SK-N-SH treated with all-trans-retinoic acid at 6 μM for 48 hours (cell line): ENCODE data around the gene C12orf60.

Source experiments
- ATAC-seq: fragments of 200-7000 bp; cut with Tn5 transposase; 3 replicates; pipeline ENCODE4 v1.9.1; 2020; ENCODE audit warnings: mild to moderate bottlenecking, moderate library complexity
- ARNTL ChIP-seq: fragments of 450-650 bp; formaldehyde crosslinking; IDR thresholded peaks from 2 replicates; pipeline ENCODE4 v1.5.0; 2020; ENCODE audit warnings: low read depth, mild to moderate bottlenecking, moderate library complexity, borderline replicate concordance
- BACH2 ChIP-seq: fragments of 250-450 bp; sonication (Bioruptor Pico); IDR thresholded peaks from 2 replicates; pipeline ENCODE4 v1.9.0; 2021; ENCODE audit warnings: mild to moderate bottlenecking, borderline replicate concordance
- CREB5 ChIP-seq: fragments of 250-450 bp; sonication (Bioruptor Pico); IDR thresholded peaks from 2 replicates; pipeline ENCODE4 v1.5.1; 2020; ENCODE audit warnings: low read depth, mild to moderate bottlenecking, moderate library complexity
- GLIS3 ChIP-seq: fragments of 250-450 bp; sonication (Bioruptor Pico); IDR thresholded peaks from 2 replicates; pipeline ENCODE4 v1.5.0; 2020; ENCODE audit warnings: mild to moderate bottlenecking, moderate library complexity
- ISL1 ChIP-seq: fragments of 250-450 bp; sonication (Bioruptor Pico); IDR thresholded peaks from 2 replicates; pipeline ENCODE4 v2.1.2; 2022; ENCODE audit warnings: mild to moderate bottlenecking, moderate library complexity
- OSR1 ChIP-seq: fragments of 250-450 bp; sonication (Bioruptor Pico); IDR thresholded peaks from 2 replicates; pipeline ENCODE4 v1.8.0; 2022; ENCODE audit warnings: moderate library complexity, mild to moderate bottlenecking, inconsistent platforms
- PPARA ChIP-seq: fragments of 250-450 bp; sonication (Bioruptor Pico); IDR thresholded peaks from 2 replicates; pipeline ENCODE4 v1.5.0; 2020; ENCODE audit warnings: mild to moderate bottlenecking, borderline replicate concordance
- SNAI2 ChIP-seq: fragments of 250-450 bp; sonication (Bioruptor Pico); IDR thresholded peaks from 2 replicates; pipeline ENCODE4 v1.5.0; 2020; ENCODE audit warnings: mild to moderate bottlenecking, moderate library complexity
- TCF4 ChIP-seq: fragments of 250-450 bp; sonication (Bioruptor Pico); IDR thresholded peaks from 2 replicates; pipeline ENCODE4 v1.8.0; 2021; ENCODE audit warnings: mild to moderate bottlenecking, moderate library complexity, borderline replicate concordance
- TOX ChIP-seq: fragments of 250-450 bp; sonication (Bioruptor Pico); IDR thresholded peaks from 2 replicates; pipeline ENCODE4 v1.8.0; 2021; ENCODE audit warnings: mild to moderate bottlenecking, moderate library complexity, borderline replicate concordance
- TSHZ2 ChIP-seq: fragments of 250-450 bp; sonication (Bioruptor Pico); IDR thresholded peaks from 2 replicates; pipeline ENCODE4 v1.5.0; 2020; ENCODE audit warnings: mild to moderate bottlenecking, moderate library complexity
- ZC3H10 ChIP-seq: fragments of 250-450 bp; sonication (Bioruptor Pico); IDR thresholded peaks from 2 replicates; pipeline ENCODE4 v1.5.1; 2021; ENCODE audit warnings: mild to moderate bottlenecking, moderate library complexity
- ZFP3 ChIP-seq: fragments of 250-450 bp; sonication (Bioruptor Pico); IDR thresholded peaks from 2 replicates; pipeline ENCODE4 v1.5.0; 2020; ENCODE audit warnings: mild to moderate bottlenecking, moderate library complexity
- ZFP30 ChIP-seq: fragments of 450-650 bp; formaldehyde crosslinking; IDR thresholded peaks from 2 replicates; pipeline ENCODE4 v1.5.0; 2022; ENCODE audit warnings: mild to moderate bottlenecking, moderate library complexity
- ZNF565 ChIP-seq: fragments of 450-650 bp; formaldehyde crosslinking; conservative IDR thresholded peaks from 2 replicates; pipeline ENCODE4 v1.5.0; 2020; ENCODE audit warnings: low read depth, mild to moderate bottlenecking, moderate library complexity
- ZNF70 ChIP-seq: fragments of 450-650 bp; formaldehyde crosslinking; IDR thresholded peaks from 2 replicates; pipeline ENCODE4 v1.5.0; 2020; ENCODE audit warnings: mild to moderate bottlenecking, moderate library complexity
- TF ChIP-seq, protein P1 (sequence below): fragments of 250-450 bp; sonication (Bioruptor Pico); IDR thresholded peaks from 2 replicates; pipeline ENCODE4 v1.5.1; 2021; ENCODE audit warnings: mild to moderate bottlenecking, moderate library complexity
- TF ChIP-seq, protein P2 (sequence below): fragments of 250-450 bp; sonication (Bioruptor Pico); IDR thresholded peaks from 2 replicates; pipeline ENCODE4 v1.8.0; 2021; ENCODE audit warnings: low read depth, mild to moderate bottlenecking, moderate library complexity, borderline replicate concordance
- TF ChIP-seq, protein P3 (sequence below): fragments of 250-450 bp; sonication (Bioruptor Pico); IDR thresholded peaks from 2 replicates; pipeline ENCODE4 v1.8.0; 2020; ENCODE audit warnings: mild to moderate bottlenecking, moderate library complexity, borderline replicate concordance

Gene C12orf60

DNA sequence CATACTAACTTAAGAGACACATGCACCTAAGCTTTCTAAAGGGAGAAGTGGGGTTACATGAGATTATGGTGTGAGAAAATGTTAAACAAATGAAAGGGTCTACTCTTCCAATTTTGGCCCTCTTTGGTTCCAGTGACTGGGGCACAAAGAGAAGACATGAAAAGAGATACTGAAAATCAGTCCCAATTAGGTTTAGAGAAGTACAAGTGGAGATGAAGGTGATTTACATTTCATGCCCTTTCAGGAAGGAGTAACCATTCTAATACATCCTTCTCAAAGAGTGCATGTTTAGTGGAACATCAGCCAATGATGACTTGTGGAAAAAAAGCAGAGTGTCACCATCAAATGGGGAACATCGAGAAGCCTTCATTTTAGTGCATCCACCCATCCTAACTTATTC, 67.8 kb downstream of the C12orf60 start:
- no peak for ATAC-seq
- TF ChIP-seq TCF4 (CRISPR knock-in tag) (no peak), ZFP30 (CRISPR knock-in tag) (no peak), SNAI2 (CRISPR knock-in tag) (no peak), GLIS3 (no peak), ARNTL (CRISPR knock-in tag) (no peak)

- no peak for ATAC-seq
- TF ChIP-seq PPARA (CRISPR knock-in tag) (no peak), TSHZ2 (CRISPR knock-in tag) (no peak), ZC3H10 (CRISPR knock-in tag) (no peak), CREB5 (CRISPR knock-in tag) (no peak), TCF4 (CRISPR knock-in tag) (no peak), ZNF70 (no peak), BACH2 (no peak)
- TF ChIP-seq, protein P1, sequence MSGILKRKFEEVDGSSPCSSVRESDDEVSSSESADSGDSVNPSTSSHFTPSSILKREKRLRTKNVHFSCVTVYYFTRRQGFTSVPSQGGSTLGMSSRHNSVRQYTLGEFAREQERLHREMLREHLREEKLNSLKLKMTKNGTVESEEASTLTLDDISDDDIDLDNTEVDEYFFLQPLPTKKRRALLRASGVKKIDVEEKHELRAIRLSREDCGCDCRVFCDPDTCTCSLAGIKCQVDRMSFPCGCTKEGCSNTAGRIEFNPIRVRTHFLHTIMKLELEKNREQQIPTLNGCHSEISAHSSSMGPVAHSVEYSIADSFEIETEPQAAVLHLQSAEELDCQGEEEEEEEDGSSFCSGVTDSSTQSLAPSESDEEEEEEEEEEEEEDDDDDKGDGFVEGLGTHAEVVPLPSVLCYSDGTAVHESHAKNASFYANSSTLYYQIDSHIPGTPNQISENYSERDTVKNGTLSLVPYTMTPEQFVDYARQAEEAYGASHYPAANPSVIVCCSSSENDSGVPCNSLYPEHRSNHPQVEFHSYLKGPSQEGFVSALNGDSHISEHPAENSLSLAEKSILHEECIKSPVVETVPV (CRISPR knock-in tag) = no peak
- TF ChIP-seq, protein P2, sequence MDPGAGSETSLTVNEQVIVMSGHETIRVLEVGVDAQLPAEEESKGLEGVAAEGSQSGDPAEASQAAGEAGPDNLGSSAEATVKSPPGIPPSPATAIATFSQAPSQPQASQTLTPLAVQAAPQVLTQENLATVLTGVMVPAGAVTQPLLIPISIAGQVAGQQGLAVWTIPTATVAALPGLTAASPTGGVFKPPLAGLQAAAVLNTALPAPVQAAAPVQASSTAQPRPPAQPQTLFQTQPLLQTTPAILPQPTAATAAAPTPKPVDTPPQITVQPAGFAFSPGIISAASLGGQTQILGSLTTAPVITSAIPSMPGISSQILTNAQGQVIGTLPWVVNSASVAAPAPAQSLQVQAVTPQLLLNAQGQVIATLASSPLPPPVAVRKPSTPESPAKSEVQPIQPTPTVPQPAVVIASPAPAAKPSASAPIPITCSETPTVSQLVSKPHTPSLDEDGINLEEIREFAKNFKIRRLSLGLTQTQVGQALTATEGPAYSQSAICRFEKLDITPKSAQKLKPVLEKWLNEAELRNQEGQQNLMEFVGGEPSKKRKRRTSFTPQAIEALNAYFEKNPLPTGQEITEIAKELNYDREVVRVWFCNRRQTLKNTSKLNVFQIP (CRISPR knock-in tag) = no peak
These were observed 68.4 kb downstream of the C12orf60 start for GRCh38 chr12:14871886-14872285.

DNA sequence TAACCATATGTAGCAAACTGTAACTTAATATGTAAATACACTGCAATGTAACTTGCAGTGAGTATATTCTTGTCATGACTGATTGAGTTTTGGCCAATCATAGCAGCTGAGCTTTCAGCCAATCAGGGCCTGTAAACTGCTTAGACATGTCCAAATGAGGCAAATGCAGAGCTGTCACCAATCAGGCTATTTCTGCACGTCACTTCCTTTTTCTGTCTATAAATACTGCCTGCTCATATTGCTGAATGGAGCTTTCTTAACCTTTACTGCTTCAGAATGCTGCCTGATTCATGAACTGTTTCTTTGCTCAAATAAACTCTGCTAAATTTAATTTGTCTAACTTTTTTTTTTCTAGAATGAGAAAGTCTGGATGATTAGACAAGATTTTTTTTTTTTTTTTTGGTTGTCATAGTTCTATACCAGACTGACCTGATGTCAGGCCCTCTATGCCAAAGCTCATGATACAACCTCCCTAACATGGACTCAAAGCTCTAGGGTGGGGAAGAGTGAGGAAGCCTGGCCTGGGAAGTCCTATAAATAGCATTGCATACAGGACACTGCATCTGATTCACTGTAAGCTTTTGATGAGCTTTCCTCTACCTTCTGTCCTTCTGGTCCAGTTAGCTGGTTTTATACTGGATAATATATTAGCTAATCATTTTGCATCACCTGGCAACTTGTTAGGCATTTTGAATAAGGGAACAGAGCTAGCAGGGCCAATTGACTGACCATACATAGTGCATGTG, 70.1 kb downstream of the C12orf60 start:
- ATAC-seq = no peak
- TF ChIP-seq BACH2 (no peak), GLIS3 (no peak), PPARA (CRISPR knock-in tag) (no peak), OSR1 (CRISPR knock-in tag) (no peak), ZNF70 (no peak), TCF4 (CRISPR knock-in tag) (no peak), ZFP30 (CRISPR knock-in tag) (no peak), TOX (CRISPR knock-in tag) (no peak), ZC3H10 (CRISPR knock-in tag) (no peak), ZNF565 (CRISPR knock-in tag) (no peak), CREB5 (CRISPR knock-in tag) (no peak), TSHZ2 (CRISPR knock-in tag) (no peak), ISL1 (no peak), ZFP3 (no peak), SNAI2 (CRISPR knock-in tag) (no peak)
- TF ChIP-seq, protein P2 (CRISPR knock-in tag) = no peak
- TF ChIP-seq, protein P3, sequence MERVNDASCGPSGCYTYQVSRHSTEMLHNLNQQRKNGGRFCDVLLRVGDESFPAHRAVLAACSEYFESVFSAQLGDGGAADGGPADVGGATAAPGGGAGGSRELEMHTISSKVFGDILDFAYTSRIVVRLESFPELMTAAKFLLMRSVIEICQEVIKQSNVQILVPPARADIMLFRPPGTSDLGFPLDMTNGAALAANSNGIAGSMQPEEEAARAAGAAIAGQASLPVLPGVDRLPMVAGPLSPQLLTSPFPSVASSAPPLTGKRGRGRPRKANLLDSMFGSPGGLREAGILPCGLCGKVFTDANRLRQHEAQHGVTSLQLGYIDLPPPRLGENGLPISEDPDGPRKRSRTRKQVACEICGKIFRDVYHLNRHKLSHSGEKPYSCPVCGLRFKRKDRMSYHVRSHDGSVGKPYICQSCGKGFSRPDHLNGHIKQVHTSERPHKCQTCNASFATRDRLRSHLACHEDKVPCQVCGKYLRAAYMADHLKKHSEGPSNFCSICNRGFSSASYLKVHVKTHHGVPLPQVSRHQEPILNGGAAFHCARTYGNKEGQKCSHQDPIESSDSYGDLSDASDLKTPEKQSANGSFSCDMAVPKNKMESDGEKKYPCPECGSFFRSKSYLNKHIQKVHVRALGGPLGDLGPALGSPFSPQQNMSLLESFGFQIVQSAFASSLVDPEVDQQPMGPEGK = no peak
